ENCODE measurements around the gene POLD2.
A peak's percentile ranks its signal among the peaks of the same experiment; 100 is the strongest.
"Not testable (repeated sequence)": the region's sequence is repeated elsewhere in the genome, so short reads cannot be mapped to it uniquely, and the experiment has no call there.

Gene POLD2

GRCh38 chr7:44123190-44124003 lies at the start of gene POLD2:
Gene POLD2 (minus strand): TSS chr7:44123548. CDS start chr7:44122053, 1,495 bp downstream.
- peak; percentile 98 for DNase-seq (ENCODE audit: low read depth)

DNA sequence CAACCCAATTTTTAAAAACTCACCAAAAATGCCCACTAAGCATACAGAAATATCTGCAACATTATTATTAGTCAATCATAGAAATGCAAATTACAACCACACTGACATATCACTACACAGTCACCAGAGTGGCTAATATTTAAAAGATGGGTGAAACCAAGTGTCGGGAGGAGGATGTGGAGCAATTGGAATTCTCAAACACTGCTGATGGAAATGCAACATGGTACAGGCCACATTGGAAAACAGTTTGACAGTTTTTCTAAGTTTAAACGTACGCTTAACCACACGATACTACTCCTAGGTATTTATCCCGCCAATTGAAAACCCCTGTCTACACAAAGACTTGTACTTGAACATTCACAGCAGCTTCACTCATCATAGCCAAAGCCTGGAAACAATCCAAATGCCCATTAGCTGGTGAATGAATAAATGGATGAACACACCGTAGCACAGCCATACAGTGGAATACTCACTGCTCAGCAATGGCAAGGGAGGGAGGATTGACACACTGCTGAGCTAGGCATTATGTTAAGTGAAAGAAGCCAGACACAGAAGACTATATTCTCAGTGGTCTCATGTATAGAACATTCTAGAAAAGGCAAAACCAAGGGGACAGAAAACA lies 49.6 kb upstream of the POLD2 start:
- no peak for DNase-seq (ENCODE audit: low read depth)

GRCh38 chr7:44172352-44172751 lies 49.0 kb upstream of the POLD2 start:
- DNase-seq (ENCODE audit: low read depth): no peak

- not testable (repeated sequence) for DNase-seq (ENCODE audit: low read depth)
Measured at GRCh38 chr7:44171901-44172300, 48.6 kb upstream of the POLD2 start.

DNA sequence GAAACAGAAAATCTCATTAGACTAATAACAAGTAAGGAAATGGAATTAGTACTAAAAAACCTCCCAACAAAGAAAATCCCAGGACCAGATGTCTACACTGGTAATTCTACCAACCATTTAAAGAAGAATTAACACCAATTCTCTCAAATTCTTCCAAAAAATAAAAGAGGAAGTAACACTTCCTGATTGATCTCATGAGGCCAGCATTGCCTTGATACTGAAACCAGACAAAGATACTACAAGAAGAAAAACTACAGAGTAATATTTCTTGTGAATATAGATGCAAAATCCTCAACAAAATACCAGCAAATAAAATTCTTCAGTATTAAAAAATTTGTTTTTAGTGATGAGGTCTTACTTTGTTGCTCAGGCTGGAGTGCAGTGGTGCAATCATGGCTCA lies 44.6 kb upstream of the POLD2 start:
- no peak for DNase-seq (ENCODE audit: low read depth)

DNA sequence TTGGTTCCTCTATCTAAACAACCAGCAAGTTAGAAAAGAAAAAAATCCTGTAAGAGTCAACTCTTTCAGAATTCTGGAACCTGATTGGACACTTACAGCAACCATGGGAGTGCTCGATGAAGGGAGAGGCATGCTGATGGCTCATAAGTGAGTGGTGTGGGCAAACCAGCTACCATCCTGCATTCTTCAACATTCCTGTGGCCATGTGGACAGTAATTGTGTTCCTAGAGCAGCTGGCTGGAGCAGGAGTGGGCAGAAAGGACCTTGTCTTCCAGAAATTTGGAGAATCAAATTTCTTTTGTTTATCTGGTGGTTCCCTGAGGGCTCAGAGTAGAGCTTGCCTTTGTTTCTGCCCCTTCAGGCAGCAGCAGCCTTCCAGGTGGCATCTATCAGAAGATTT lies 40.2 kb upstream of the POLD2 start:
- DNase-seq (ENCODE audit: low read depth): no peak

GRCh38 chr7:44162785-44163395 lies 39.5 kb upstream of the POLD2 start:
- DNase-seq (ENCODE audit: low read depth): no peak

DNA sequence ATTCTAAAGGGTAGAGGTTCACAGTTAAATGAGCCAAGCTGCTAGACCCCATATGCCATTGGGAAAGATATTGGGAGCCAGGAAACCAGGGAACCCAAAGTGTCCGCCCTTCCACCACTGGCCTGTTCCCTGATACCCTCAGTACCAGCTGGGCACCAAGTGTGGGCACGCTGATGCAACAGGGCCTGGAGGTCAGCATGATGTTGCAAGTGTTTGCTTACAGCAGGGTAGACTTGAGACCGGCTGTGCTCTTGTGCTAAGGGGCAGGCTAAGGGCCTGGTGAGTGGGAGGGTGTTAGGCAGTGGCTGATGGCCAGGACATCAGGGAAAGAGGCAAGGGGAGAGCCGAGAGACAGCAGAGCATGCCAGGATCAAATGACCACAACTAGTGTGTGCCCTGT lies 38.8 kb upstream of the POLD2 start:
- DNase-seq (ENCODE audit: low read depth): no peak

GRCh38 chr7:44161371-44161770 lies 38.0 kb upstream of the POLD2 start:
- no peak for DNase-seq (ENCODE audit: low read depth)

- DNase-seq (ENCODE audit: low read depth): no peak
Measured at GRCh38 chr7:44159824-44160630, 36.7 kb upstream of the POLD2 start.

DNA sequence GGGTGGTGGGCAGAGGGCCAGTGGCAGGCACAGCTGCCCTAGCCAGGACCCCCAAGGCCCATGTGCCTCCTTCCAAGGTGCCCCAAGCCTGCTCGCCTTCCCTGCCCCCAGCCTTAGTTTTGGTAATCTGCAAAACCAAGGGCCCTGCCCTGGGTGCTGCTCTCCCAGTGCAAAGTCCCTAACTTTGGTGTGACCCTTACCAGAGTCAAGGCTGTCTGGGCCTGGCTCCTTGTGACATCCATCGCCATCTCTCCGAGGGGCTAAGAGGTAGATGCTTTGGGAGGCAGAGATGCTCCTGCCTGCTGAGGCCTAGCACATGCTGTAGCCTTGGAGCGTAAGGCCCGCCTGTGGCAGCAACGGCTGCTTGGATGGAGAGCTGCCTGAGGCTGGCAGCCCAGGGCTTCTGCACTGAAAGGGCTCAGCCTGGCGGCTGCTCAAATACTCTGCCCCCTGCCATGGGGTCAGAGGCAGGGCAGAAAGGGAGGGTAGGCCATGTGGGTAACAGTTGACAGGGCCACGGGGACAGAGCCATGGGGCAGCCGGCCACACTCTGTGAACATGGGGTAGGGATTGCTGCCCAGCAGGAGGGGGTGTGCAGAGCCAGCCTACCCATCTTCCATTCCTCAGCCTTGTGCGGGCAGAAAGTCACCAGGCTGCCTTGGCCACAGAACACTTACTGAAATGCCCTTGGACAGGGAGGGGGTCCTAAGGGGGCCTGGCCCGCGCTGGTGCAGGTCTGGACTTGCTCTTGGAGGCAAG lies 35.7 kb upstream of the POLD2 start:
- DNase-seq (ENCODE audit: low read depth): no peak

- no peak for DNase-seq (ENCODE audit: low read depth)
Measured at GRCh38 chr7:44158096-44158872, 34.9 kb upstream of the POLD2 start.

GRCh38 chr7:44157116-44158080 lies 34.0 kb upstream of the POLD2 start:
- DNase-seq (ENCODE audit: low read depth): no peak

DNA sequence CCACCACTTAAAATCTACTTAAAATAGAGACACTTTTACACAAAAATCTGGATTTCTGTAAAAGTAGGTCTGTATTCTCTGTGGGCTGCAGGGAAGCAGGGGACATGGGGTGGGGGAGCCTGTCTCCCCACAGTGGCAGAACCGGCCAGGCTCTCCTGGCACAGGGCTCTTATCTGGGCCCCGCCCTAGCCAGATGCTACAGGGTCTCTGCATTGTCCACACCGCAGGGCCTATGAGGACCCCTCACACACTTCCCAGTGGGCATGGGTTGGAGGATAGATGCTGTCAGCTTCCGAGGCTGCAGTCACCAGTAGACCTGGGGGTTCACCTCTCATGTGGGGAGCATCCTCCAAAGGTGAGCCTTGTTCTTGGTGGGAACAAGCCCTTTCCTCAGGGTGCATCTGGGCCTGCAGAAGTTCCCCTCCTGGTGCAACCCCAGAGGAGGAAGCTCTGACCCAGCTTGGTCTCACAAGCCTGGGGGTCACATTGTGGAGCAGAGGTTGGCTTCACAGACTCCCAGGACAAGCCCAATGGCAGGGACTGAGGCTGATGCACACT lies 33.2 kb upstream of the POLD2 start:
- DNase-seq (ENCODE audit: low read depth): no peak

DNA sequence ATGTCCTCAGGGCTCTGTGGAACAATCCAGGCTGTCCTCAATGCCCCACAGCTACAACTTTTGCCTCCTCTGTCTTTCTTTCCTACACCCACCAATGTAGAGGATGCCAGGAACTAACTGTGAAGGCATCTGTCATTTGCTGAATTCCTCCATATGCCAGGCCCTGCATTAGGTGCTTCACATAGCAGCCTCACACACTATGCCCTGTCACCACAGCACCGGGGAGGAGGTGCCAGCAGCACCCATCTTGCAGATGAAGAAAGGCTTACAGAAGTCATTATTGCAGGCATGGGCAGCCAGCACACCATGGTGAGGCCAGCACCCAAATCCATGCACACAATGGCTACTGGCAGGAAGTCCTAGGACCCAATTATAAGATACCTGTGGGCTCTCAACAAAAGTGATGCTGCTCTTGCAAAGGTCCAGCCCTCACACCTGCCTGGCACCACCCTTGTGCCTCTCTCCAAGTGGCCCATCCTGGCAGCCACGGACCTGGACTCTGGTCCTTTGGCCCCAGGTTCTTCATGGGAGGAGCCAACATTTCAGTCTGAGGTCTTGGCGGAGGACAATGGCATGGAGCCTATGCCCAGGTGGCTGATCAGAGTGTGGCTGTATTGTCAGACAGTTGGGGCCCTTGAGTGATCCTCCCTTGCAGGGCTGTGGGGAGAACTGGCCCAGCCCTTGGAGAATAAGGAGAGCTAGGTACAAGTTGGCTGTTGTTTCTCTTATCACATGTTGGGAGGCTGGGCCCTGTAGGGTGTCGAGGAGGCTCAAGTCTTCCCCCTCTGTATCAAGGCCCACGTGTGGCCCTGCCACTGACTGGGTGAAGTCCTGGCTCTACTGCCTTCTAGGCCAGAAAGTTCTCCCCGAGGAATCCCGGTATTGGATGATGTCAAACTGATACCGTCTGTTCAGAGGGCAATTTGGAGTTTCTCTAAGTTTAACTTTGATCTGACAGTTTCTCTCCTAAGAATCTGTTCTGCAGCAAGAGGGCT lies 32.1 kb upstream of the POLD2 start:
- no peak for DNase-seq (ENCODE audit: low read depth)

DNA sequence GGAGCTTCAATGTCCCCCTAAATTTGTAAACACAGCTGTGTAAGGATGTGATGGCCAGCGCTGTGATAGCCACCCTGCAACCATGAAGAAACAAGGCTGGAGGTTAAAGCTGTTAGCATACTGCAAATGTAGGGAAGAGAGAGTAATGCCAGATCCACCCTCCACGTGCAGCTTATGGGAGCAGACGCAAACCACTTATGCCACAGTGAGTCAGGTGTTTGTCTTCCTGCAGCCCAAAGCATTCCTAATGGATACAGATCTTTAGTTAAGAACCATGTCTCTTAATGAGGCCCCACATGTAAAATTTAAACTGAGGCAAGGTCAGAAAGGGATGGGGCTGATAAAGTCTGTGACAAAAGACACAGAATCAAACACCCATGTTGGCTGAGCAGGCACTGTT lies 31.4 kb upstream of the POLD2 start:
- no peak for DNase-seq (ENCODE audit: low read depth)

DNA sequence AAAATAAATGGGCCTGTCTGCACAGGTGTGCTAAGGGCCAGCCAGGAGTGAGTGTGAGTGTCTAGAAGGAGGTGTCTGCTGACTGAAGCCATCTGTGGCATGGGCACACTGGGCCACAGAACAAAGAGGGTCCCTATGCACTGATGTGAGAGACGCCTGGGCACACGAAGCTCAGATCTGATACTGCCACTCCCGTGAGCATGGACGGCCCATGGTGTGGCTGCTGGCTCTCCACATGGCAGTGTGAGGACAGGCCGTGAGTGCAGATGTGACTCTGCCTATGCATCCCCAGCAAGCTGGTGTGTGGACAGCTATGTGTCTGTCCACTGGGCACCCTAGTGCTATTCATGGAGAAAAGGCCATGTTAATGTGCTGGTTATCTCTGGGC lies 30.6 kb upstream of the POLD2 start:
- DNase-seq (ENCODE audit: low read depth): no peak
